ENCODE data around the gene GADD45B.

DNA sequence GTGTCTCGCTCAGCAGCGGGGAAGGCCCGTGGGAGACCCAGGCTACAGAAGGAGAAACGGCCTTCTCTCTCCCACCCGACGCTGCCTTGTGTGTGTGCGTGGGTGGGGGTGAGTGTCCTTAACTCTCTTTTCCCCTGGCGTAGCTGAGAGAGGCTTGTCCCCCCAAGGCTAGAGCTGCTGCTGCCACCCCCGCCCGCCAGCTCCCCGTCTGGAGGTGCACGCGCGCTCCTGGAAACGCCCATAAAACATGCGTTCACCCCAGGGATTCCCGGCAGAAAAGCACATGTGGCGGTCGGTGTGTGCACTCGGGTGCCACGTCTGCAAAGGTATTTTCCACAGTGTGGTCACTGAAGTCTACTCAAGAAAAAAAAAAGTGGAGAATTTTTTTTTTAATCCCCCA, 36.1 kb downstream of the GADD45B start:
- TF ChIP-seq, protein P1, sequence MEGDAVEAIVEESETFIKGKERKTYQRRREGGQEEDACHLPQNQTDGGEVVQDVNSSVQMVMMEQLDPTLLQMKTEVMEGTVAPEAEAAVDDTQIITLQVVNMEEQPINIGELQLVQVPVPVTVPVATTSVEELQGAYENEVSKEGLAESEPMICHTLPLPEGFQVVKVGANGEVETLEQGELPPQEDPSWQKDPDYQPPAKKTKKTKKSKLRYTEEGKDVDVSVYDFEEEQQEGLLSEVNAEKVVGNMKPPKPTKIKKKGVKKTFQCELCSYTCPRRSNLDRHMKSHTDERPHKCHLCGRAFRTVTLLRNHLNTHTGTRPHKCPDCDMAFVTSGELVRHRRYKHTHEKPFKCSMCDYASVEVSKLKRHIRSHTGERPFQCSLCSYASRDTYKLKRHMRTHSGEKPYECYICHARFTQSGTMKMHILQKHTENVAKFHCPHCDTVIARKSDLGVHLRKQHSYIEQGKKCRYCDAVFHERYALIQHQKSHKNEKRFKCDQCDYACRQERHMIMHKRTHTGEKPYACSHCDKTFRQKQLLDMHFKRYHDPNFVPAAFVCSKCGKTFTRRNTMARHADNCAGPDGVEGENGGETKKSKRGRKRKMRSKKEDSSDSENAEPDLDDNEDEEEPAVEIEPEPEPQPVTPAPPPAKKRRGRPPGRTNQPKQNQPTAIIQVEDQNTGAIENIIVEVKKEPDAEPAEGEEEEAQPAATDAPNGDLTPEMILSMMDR (IDR thresholded peaks at IDR 0.05) = no peak
- TF ChIP-seq, protein P2, sequence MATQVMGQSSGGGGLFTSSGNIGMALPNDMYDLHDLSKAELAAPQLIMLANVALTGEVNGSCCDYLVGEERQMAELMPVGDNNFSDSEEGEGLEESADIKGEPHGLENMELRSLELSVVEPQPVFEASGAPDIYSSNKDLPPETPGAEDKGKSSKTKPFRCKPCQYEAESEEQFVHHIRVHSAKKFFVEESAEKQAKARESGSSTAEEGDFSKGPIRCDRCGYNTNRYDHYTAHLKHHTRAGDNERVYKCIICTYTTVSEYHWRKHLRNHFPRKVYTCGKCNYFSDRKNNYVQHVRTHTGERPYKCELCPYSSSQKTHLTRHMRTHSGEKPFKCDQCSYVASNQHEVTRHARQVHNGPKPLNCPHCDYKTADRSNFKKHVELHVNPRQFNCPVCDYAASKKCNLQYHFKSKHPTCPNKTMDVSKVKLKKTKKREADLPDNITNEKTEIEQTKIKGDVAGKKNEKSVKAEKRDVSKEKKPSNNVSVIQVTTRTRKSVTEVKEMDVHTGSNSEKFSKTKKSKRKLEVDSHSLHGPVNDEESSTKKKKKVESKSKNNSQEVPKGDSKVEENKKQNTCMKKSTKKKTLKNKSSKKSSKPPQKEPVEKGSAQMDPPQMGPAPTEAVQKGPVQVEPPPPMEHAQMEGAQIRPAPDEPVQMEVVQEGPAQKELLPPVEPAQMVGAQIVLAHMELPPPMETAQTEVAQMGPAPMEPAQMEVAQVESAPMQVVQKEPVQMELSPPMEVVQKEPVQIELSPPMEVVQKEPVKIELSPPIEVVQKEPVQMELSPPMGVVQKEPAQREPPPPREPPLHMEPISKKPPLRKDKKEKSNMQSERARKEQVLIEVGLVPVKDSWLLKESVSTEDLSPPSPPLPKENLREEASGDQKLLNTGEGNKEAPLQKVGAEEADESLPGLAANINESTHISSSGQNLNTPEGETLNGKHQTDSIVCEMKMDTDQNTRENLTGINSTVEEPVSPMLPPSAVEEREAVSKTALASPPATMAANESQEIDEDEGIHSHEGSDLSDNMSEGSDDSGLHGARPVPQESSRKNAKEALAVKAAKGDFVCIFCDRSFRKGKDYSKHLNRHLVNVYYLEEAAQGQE (IDR thresholded peaks at IDR 0.05; ENCODE audit: insufficient read depth in 1 of 2, low read depth in 2 of 2, low read length in 1 of 2) = no peak
- TF ChIP-seq POLR2AphosphoS5 (IDR thresholded peaks at IDR 0.05; ENCODE audit: low read depth, low read length) = no peak
- TF ChIP-seq SIN3A (IDR thresholded peaks at IDR 0.05; ENCODE audit: borderline replicate concordance, insufficient read depth, low read depth, low read length) = no peak

All from Panc1 (cell line).